HepG2 (cell line): ENCODE data around the gene ABL2. TPM values are rescaled to one million over a fixed set of nuclear protein-coding genes. Genes with fewer than 3 reads are reported as not detected.

Experiments
- ATAC-seq: fragments of 200-7000 bp; cut with Tn5 transposase; 3 replicates; pipeline ENCODE4 v1.9.1; 2020; ENCODE audit warnings: mild to moderate bottlenecking, moderate library complexity
- BruUV-seq: library from RNA; stranded (reverse); fragments of 400-500 nt; replicated peaks from 2 replicates; lab custom pipeline; 2021; lab: Mats Ljungman, UMichigan
- CTCF ChIA-PET: fragments of 300-600 bp; formaldehyde crosslinking; extraction: SDS; loops from one replicate; lab custom pipeline; 2021; ENCODE audit warnings: low total read pairs, inconsistent platforms, low intra/inter-chr PET ratio; lab: Yijun Ruan, JAX
- POLR2A ChIA-PET: fragments of 350-600 bp; sonication (Branson Sonifier 250); formaldehyde crosslinking; loops from one replicate; lab custom pipeline; 2020; ENCODE audit warnings: antibody characterized with exemption, inconsistent platforms; lab: Yijun Ruan, JAX
- DNase-seq: peaks from one replicate; pipeline ENCODE4 v3.0.0-alpha.2; 2015; ENCODE audit warnings: low spot score
- FAIRE-seq: peaks from 3 replicates; lab custom pipeline; 2011; peaks lifted over from hg19 to GRCh38; lab: Jason Lieb, UNC
- H2AFZ ChIP-seq: one replicate; pipeline ENCODE4 v1.6.1; 2011; ENCODE audit warnings: low read length, inconsistent platforms
- H3K27ac ChIP-seq: fragments of 300-600 bp; 3 replicates; pipeline ENCODE4 v1.8.0; 2011; ENCODE audit warnings: mixed run types, mild to moderate bottlenecking, mixed read lengths, low read length, inconsistent platforms; ENCODE audit not compliant: insufficient read depth; ENCODE audit errors: extremely low read length
- H3K27me3 ChIP-seq, 2 experiments: fragments of 200-600 bp in 1 of 2; 2 replicates in 1 of 2; 3 replicates in 1 of 2; pipeline versions ENCODE4 v1.6.0 to v1.8.0; 2011; ENCODE audit warnings: low read length in 2 of 2, mild to moderate bottlenecking in 2 of 2, moderate library complexity in 2 of 2, inconsistent platforms in 1 of 2; ENCODE audit not compliant: insufficient read depth in 2 of 2, control insufficient read depth in 1 of 2
- H3K36me3 ChIP-seq, 2 experiments: fragments of 200-600 bp in 1 of 2; replicated peaks in 1 of 2; 2 replicates in 1 of 2; 3 replicates in 1 of 2; pipeline versions ENCODE4 v1.5.1 to v1.8.0; 2011; ENCODE audit warnings: low read length in 2 of 2, inconsistent platforms in 1 of 2; ENCODE audit not compliant: insufficient read depth in 2 of 2, control insufficient read depth in 1 of 2
- H3K4me1 ChIP-seq: 2 replicates; pipeline ENCODE4 v1.5.1; 2012; ENCODE audit warnings: low read length, inconsistent platforms; ENCODE audit not compliant: insufficient read depth
- H3K4me2 ChIP-seq: 2 replicates; pipeline ENCODE4 v1.6.0; 2011; ENCODE audit warnings: low read depth, low read length, inconsistent platforms
- H3K4me3 ChIP-seq, 3 experiments: fragments of 200-600 bp in 1 of 3; sonication (generic), shearing (Covaris generic) in 1 of 3; replicated peaks in 1 of 3; 2 replicates each; pipeline ENCODE4 v1.5.1; 2011 to 2016; ENCODE audit warnings: low read length in 3 of 3, inconsistent platforms in 2 of 3, low read depth in 2 of 3, mild to moderate bottlenecking in 2 of 3, control low read depth in 1 of 3, mixed read lengths in 1 of 3; ENCODE audit not compliant: insufficient read depth in 1 of 3
- H3K79me2 ChIP-seq: one replicate; pipeline ENCODE4 v1.6.1; 2011; ENCODE audit warnings: low read length, inconsistent platforms; ENCODE audit not compliant: insufficient read depth
- H3K9ac ChIP-seq: 2 replicates; pipeline ENCODE4 v1.6.0; 2011; ENCODE audit warnings: mild to moderate bottlenecking, low read depth, low read length, inconsistent platforms; ENCODE audit not compliant: insufficient read depth
- H3K9me3 ChIP-seq: 2 replicates; pipeline ENCODE4 v1.5.1; 2012; ENCODE audit warnings: mild to moderate bottlenecking, low read length
- H4K20me1 ChIP-seq: 2 replicates; pipeline ENCODE4 v1.6.0; 2011; ENCODE audit warnings: inconsistent platforms, mild to moderate bottlenecking, low read length, moderate library complexity; ENCODE audit not compliant: insufficient read depth
- CBX1 ChIP-seq: IDR thresholded peaks from one replicate; pipeline ENCODE4 v1.6.1; 2016; ENCODE audit warnings: antibody characterized with exemption, low read depth
- FOXP1 ChIP-seq, 2 experiments: fragments of 450-650 bp in 1 of 2; IDR thresholded peaks; 2 replicates each; pipeline ENCODE4 v1.6.1; 2017 to 2018; ENCODE audit warnings: antibody characterized with exemption in 1 of 2
- MAZ ChIP-seq, 2 experiments: sonication (generic) in 1 of 2; formaldehyde crosslinking in 1 of 2; IDR thresholded peaks; 2 replicates each; pipeline versions ENCODE4 v1.5.0 to v1.6.1; 2012 to 2020; ENCODE audit warnings: low read depth in 2 of 2, mild to moderate bottlenecking in 2 of 2, borderline replicate concordance in 1 of 2, improper control_type of control experiment in 1 of 2, low read length in 1 of 2, missing genetic modification reagents in 1 of 2, moderate library complexity in 1 of 2
- RXRA ChIP-seq: sonication (generic); formaldehyde crosslinking; IDR thresholded peaks from 2 replicates; pipeline ENCODE4 v1.5.1; 2020; ENCODE audit warnings: missing genetic modification reagents
- SMARCC2 ChIP-seq: fragments of 450-650 bp; IDR thresholded peaks from 2 replicates; pipeline ENCODE4 v1.6.1; 2017; ENCODE audit warnings: antibody characterized with exemption, mild to moderate bottlenecking
- TCF12 ChIP-seq, 2 experiments: fragments of 450-650 bp in 1 of 2; sonication (generic) in 1 of 2; formaldehyde crosslinking in 1 of 2; IDR thresholded peaks; 2 replicates each; pipeline versions ENCODE4 v1.6.1 to v1.8.0; 2017 to 2022; ENCODE audit warnings: antibody characterized with exemption in 1 of 2, mild to moderate bottlenecking in 1 of 2, missing genetic modification reagents in 1 of 2, moderate library complexity in 1 of 2
- ZNF768 ChIP-seq: sonication (generic); formaldehyde crosslinking; IDR thresholded peaks from 2 replicates; pipeline ENCODE4 v1.4.0; 2020; ENCODE audit warnings: missing genetic modification reagents
- ZNF780A ChIP-seq: sonication (generic); formaldehyde crosslinking; IDR thresholded peaks from 2 replicates; pipeline ENCODE4 v1.8.0; 2022; ENCODE audit warnings: mild to moderate bottlenecking, missing genetic modification reagents, moderate library complexity
- WGBS: methylation state at CpG from one replicate; pipeline ENCODE4 v1.1.6; 2017; ENCODE audit warnings: low lambda C conversion rate; 5-methylcytosine and 5-hydroxymethylcytosine counted together
- in situ Hi-C: cut with HindIII; loops from 2 replicates; pipeline ENCODE4 v1.10.0; 2017; ENCODE audit warnings: low pct_unique_long_range_greater_than_20kb; ENCODE audit not compliant: extremely low pct_ligation_motif_present
- intact Hi-C: fragments of 100-400 bp; cut with micrococcal nuclease; formaldehyde crosslinking; loops from one replicate; pipeline ENCODE4 v1.10.0; 2022; ENCODE audit not compliant: unreplicated experiment
- polyA plus RNA-seq, 8 experiments: library from polyadenylated mRNA; depleted of rRNA in 3 of 8; stranded (reverse) in 7 of 8; unstranded in 1 of 8; fragments of >200 nt; fragmentation: Illumina TruSeq in 4 of 8; extraction: Trizol in 4 of 8; gene quantifications; 2 replicates each; pipeline versions ENCODE4 v1.2.1 to v1.2.3, GENCODE V29; 2011 to 2016; ENCODE audit warnings: low read depth in 4 of 8, missing spikeins in 1 of 8, mixed read lengths in 1 of 8; ENCODE audit not compliant: insufficient read depth in 1 of 8
- total RNA-seq, 5 experiments: library from RNA; depleted of rRNA; stranded (reverse); fragments of >200 nt; fragmentation: Illumina TruSeq; extraction: Trizol; gene quantifications; 2 replicates each; pipeline ENCODE4 v1.2.3, GENCODE V29; 2016; ENCODE audit warnings: low read depth in 1 of 5
- TF ChIP-seq, protein P1 (sequence below): sonication (generic); formaldehyde crosslinking; IDR thresholded peaks from 2 replicates; pipeline ENCODE4 v1.5.0; 2020; ENCODE audit warnings: mild to moderate bottlenecking, missing genetic modification reagents
- TF ChIP-seq, protein P2 (sequence below): sonication (generic); formaldehyde crosslinking; IDR thresholded peaks from 2 replicates; pipeline ENCODE4 v1.4.0; 2020; ENCODE audit warnings: missing genetic modification reagents
- TF ChIP-seq, protein P3 (sequence below): sonication (generic); formaldehyde crosslinking; conservative IDR thresholded peaks from 2 replicates; pipeline ENCODE4 v1.8.0; 2022; ENCODE audit warnings: missing genetic modification reagents

Gene ABL2
- total and polyA plus RNA-seq, 2 of the 13 experiments (the other 11 are each of a cell fraction or from before 2014, with no cell fraction given) = 5.8 to 6.0 TPM

DNA sequence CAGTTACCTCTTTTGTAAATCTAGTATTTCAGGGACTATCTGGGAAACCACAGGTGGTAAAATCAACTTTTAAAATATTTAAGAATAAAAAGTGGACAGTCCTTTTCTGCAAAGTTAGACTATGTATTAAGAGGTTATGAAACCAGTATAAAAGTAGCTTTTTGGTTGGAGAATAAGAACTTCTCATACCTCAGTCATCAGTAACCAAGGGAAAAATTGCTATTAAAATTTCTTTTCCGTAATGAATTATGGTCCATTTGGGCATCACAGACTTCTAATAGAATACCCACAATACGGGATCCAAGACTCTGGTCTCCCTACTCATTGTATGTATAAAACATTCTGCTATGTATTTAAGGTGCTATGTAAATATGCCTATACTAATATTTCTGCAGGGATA, 51.9 kb downstream of the ABL2 start:
- no peaks in the 10 kb centered on the region for H3K9me3 ChIP-seq
- POLR2A ChIA-PET = no interaction called here
- H3K36me3 ChIP-seq = no peaks in the 10 kb centered on the region
- H3K4me2 ChIP-seq = no peak overlapping the region
- H3K27ac ChIP-seq = no peak overlapping the region
- WGBS = 100% methylated on average over 2 of the region's 2 CpGs
- DNase-seq (no peak), FAIRE-seq (no peak), ATAC-seq (no peak)
- no peaks in the 10 kb centered on the region for H3K27me3 ChIP-seq
- H3K79me2 ChIP-seq = peaks cover 29% of the 10 kb centered on the region
- H3K4me1 ChIP-seq = no peaks in the 10 kb centered on the region
- peaks cover 6% of the 10 kb centered on the region; the same call in 1 of the 2 replicates for H4K20me1 ChIP-seq
- intact Hi-C loops = no loop called here
- no peak for TF ChIP-seq FOXP1 (IDR thresholded peaks at IDR 0.05)
- TF ChIP-seq FOXP1 (CRISPR knock-in tag; IDR thresholded peaks at IDR 0.05) = no peak
- TF ChIP-seq, protein P1, sequence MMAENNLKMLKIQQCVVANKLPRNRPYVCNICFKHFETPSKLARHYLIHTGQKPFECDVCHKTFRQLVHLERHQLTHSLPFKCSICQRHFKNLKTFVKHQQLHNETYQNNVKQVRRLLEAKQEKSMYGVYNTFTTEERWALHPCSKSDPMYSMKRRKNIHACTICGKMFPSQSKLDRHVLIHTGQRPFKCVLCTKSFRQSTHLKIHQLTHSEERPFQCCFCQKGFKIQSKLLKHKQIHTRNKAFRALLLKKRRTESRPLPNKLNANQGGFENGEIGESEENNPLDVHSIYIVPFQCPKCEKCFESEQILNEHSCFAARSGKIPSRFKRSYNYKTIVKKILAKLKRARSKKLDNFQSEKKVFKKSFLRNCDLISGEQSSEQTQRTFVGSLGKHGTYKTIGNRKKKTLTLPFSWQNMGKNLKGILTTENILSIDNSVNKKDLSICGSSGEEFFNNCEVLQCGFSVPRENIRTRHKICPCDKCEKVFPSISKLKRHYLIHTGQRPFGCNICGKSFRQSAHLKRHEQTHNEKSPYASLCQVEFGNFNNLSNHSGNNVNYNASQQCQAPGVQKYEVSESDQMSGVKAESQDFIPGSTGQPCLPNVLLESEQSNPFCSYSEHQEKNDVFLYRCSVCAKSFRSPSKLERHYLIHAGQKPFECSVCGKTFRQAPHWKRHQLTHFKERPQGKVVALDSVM (CRISPR knock-in tag) = no peak
- no peak for TF ChIP-seq ZNF780A (CRISPR knock-in tag)
- no peak for TF ChIP-seq RXRA (CRISPR knock-in tag)
- TF ChIP-seq MAZ (IDR thresholded peaks at IDR 0.05; ENCODE audit: borderline replicate concordance, low read depth, low read length) = no peak
- TF ChIP-seq MAZ (CRISPR knock-in tag; IDR thresholded peaks at IDR 0.05; ENCODE audit: low read depth) = no peak
- TF ChIP-seq SMARCC2 = no peak
- TF ChIP-seq CBX1 = no peak
- TF ChIP-seq, protein P2, sequence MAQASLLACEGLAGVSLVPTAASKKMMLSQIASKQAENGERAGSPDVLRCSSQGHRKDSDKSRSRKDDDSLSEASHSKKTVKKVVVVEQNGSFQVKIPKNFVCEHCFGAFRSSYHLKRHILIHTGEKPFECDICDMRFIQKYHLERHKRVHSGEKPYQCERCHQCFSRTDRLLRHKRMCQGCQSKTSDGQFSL (CRISPR knock-in tag) = no peak
- no peak for TF ChIP-seq TCF12 (IDR thresholded peaks at IDR 0.05)
- no peak for TF ChIP-seq TCF12 (CRISPR knock-in tag; IDR thresholded peaks at IDR 0.05)
- TF ChIP-seq ZNF768 = no peak
- TF ChIP-seq, protein P3, sequence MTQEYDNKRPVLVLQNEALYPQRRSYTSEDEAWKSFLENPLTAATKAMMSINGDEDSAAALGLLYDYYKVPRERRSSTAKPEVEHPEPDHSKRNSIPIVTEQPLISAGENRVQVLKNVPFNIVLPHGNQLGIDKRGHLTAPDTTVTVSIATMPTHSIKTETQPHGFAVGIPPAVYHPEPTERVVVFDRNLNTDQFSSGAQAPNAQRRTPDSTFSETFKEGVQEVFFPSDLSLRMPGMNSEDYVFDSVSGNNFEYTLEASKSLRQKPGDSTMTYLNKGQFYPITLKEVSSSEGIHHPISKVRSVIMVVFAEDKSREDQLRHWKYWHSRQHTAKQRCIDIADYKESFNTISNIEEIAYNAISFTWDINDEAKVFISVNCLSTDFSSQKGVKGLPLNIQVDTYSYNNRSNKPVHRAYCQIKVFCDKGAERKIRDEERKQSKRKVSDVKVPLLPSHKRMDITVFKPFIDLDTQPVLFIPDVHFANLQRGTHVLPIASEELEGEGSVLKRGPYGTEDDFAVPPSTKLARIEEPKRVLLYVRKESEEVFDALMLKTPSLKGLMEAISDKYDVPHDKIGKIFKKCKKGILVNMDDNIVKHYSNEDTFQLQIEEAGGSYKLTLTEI (CRISPR knock-in tag) = no peak
- no peak overlapping the region for H3K4me3 ChIP-seq
- H2AFZ ChIP-seq = no peak overlapping the region
- CTCF ChIA-PET = no interaction called here
- BruUV-seq = no TSS peak
- in situ Hi-C loops = no loop called here
- H3K9ac ChIP-seq = no peak overlapping the region
